HPDE6-E6E7 (cell line): ENCODE results near the gene CSNK1D.

ENCODE experiments used
- DNase-seq: peaks from one replicate; pipeline ENCODE4 v3.0.0; 2011; ENCODE audit warnings: missing footprints; ENCODE audit errors: extremely low spot score

The CSNK1D gene

DNA sequence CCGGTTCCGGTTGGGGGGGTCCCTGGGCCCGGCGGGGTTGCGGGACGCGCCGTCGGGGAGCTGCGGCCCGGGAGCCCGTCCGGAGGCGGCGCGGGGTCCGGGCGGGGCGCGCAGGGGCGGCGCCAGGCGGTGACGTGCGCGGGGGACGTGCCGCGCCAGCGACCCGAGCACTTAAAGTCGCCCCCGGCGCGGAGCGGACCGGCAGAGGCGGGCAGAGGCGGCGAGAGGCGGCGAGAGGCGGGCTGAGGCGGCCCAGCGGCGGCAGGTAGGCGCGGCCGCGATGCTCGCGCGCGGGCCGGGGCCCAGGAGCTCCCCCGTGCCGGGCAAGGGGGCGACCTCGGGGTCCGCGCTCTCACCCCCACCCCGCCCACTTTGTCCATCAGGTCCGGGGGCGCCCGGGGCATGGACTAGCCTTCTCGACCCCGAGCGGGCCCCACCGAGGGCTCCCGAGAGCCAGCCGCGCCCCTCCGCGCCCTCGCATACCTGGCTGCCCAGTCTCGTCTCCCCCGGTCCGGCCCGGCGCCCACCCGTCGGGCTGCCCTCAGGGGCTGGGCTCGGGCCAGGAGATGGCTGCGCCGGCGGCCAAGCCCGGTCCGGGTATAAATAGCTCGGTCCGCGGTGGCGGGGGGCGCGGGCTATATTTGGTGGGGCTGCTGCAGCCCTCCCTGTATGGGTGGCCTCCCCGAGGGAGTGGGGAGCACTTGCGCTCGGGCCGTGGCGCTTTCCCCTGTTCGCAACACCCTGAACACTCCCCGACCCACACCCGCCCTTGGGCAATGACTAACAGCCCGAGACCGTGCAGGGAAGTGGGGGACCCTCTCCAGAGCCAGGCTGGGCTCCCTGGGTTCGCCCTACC, 44.4 kb downstream of the CSNK1D start, which contains the start of gene SLC16A3:
Gene SLC16A3, plus strand, starts transcription at position 201 of the 856 bp plus-strand sequence. CDS start 6,967 bp downstream, outside the sequence.
- DNase-seq = peak; percentile 72

DNA sequence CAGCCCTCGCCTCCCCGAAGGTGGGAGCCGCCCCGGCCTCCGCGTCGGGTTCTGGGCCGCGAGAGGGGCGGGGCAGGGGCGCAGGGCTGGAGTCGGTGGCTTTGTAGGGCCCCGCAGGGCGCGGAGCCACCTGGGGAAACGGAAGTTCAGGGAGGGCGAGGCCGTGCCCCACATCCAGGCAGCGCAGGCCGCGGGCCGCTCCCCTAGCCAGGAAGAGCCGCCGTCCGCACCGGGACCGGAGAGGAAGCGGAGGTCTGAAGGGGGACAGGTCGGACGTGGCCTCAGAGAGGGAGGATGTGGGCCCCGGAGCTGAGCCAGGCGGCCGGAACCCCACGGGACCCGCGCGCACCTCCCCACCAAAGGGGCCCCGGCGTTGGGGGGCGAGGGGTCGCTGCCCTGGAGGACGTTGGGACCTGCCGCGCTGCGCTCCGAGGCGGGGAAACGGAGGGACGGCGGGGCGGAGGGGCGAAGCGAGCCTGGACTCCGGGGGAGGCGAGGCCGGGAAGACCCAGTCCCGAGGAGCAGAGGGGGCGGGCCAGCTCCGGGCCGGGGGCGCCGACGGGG, 45.1 kb downstream of the CSNK1D start:
- no peak for DNase-seq

DNA sequence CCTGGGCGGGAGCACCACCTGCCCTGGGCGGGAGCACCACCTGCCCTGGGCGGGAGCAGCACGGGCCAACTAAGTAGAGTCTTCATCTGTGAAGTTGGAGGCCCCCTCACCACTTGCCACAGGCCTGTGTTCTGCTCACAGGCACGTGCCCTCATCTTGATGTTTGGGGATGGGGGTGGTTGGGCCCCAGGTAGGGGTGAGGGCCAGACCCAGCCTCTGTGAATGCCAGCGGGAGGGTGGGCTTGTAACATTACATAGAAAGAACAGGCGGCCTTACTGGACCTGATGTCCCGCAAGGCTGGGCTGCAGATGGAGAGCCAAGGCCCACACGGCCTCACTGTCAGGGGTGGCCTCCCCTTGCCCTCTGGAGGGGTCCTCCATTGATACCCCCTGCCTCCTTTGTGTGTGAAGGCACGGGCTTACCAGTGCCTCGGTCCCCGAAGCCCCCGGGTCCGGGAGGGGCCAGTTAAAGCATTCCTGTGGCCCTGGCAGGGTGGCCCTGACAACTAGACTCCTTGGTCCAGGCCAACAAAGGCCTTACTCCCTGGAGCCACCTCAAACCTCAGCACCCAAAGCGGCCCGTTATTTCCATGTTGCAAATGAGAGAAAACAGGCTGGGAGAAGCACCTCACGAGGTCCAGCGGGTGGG, 45.7 kb downstream of the CSNK1D start:
- DNase-seq = no peak

DNA sequence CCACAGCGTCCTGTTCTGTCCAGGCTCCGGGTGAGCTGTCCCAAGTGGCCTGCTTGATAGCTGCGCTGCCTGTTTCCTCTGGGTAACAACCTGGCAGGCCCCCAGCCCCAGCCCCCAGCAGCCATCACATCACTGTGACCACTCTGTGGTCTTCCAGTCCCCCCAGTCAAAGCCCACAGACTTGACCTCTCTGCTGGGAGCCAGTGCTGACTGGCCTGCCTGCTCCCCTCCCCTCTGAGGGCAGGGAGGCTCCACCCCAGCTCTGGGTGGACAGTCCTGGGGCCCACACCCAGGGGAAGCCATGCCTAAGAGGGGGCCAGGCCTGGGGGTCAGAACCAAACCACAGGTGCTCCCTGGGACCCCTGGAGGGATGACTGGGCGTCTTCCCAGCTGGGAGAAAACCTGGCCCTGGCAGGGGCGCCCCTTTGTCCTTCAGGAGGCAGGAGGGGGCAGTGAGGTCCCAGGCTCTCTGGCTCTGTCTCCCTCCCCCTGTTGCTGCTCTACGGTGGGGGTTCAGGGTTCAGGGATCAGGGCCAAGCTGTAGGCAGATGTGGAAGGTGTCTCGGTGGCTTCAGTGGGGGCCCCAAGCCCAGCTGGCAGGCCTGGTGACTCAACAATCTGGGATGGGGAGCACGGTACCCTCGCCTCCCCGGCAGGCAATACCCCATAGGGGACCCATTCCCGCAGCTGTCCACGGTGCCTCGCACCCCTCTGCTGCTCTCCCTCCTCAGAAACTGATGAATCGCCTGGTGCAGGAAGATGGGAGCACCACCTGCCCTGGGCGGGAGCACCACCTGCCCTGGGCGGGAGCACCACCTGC, 46.5 kb downstream of the CSNK1D start:
- no peak for DNase-seq

DNA sequence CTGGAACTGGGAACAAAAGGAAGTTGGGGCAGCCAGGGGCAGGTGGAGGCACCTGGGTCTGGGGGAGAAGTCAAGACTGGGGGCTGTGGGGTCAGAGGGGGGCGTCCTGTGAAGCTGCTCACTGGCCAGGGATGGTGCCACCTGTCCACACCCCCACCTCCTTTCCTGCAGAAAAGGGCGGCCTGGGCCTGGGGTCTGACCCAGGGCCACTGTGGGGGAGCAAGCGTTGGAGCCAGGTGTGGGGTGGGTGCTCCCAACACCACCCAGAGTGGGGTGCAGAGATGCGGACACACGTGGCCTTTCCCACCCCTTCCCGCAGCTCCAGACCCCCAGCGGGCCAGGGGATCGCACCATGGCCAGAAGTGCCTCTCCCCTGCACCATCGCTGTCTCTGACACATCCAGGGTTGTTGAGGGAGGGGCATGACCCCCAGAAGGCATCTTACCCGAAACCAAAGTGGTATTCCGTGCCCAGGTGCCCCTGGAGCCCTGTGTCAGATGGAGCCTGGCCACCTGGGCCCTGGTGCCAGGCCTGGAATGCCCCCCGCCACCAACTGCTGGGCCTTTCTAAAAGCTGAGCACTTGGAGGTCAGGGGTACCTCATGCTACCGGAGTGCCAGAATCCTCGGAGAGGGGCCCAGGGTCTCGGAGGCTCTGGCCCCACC, 47.2 kb downstream of the CSNK1D start:
- no peak for DNase-seq

DNA sequence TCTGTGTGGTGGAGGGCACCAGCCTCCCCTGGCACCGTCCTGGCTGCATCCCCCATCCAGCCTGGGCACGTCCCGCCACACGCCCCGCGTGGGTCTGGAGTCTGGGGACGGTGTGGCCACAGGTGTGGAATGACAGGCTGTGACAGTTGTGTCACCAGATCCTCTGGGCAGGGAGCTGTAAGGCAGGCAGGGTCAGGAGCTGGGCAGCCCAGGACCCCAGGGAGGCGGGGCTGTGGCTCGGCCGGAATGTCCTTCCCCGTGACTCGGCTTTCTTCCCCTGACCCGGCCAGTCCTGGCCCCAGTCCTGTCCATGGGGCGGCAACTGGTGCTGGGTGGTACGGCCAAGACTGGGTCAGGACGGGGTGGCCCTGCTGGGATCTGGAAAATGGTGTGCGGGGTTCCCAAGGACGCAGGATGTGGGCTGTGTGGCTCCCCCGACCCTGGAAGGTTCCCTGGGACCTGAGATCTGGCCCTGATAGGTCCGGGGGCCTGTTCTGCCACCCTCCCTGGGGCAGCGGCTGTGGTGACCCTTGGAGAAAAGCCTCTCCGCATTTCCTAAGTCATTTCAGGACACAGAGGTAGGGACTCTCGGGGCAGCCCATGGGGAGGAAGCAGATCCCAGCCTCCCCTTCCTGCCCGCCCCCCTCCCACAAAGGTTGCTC, 48.0 kb downstream of the CSNK1D start:
- DNase-seq = no peak

DNA sequence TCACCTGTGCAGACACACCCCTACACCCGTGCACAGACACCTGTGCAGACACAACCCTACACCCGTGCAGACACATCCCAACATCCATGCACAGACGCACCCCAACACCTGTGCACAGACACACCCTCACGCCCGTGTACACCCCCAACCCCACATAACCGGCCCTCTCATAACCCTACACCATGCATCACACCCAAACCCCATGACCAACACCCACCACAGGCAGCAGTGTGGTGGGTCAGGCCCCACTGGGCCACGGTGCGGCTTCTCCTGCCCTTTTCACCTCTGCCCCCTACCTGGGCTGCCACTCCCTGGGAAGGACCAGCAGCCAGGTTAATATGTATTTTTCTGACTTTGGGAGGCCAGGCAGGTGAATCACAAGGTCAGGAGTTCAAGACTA, 48.8 kb downstream of the CSNK1D start:
- DNase-seq = no peak

DNA sequence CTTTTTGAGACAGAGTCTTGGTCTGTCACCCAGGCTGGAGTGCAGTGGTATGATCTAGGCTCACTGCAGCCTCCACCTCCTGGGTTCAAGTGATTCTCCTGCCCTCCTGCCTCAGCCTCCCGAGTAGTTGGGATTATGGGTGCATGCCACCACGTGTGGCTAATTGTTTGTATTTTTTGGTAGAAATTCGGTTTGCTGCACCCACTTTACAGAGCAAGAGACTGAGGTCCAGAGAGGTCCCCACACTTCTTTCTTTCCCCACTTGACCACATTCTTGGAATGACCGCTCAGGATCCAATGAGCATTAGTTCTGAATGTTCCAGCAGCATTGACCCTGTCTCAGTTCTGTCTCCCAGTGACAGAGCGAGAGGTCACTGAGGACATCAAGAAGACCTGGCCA, 50.0 kb downstream of the CSNK1D start:
- no peak for DNase-seq

DNA sequence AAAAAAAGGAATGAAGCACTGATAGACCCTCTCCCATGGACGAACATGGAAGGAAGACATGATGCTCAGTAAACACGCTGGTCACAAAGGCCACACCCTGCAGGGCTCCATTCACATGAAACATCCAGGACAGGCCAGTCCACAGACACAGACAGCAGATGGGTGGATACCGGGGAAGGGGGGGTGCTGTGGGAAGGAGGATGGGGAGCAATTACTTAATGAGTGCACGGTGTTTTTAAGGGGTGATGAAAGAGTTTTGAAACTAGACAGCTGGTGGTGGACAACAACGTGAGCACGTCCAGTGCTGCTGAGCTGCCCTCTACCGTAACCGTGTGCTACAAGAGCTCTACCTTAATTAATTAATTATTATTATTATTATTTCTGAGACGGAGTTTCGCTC, 50.7 kb downstream of the CSNK1D start:
- DNase-seq = no peak

DNA sequence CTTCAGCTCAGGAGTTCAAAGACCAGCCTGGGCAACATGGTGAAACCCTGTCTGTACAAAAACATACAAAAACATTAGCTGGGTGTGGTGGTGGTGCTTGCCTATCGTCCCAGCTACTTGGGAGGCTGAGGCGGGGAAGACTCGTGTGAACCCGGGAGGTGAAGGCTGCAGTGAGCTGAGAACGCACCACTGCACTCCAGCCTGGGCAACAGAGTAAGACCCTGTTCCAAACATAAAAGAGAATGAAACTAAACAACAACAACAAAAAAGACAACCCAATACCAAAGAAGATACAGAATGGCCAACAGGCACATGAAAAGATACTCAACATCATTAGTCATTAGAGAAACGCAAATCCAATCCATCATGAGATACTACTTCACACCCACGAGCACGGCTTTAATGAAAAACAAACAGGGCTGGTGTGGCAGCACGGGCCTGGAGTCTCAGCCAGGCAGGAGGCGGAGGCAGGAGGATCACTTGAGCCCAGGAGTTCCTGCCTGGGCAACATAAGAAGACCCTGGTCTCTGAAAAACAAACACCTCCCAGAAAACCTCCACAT, 52.1 kb downstream of the CSNK1D start:
- no peak for DNase-seq

DNA sequence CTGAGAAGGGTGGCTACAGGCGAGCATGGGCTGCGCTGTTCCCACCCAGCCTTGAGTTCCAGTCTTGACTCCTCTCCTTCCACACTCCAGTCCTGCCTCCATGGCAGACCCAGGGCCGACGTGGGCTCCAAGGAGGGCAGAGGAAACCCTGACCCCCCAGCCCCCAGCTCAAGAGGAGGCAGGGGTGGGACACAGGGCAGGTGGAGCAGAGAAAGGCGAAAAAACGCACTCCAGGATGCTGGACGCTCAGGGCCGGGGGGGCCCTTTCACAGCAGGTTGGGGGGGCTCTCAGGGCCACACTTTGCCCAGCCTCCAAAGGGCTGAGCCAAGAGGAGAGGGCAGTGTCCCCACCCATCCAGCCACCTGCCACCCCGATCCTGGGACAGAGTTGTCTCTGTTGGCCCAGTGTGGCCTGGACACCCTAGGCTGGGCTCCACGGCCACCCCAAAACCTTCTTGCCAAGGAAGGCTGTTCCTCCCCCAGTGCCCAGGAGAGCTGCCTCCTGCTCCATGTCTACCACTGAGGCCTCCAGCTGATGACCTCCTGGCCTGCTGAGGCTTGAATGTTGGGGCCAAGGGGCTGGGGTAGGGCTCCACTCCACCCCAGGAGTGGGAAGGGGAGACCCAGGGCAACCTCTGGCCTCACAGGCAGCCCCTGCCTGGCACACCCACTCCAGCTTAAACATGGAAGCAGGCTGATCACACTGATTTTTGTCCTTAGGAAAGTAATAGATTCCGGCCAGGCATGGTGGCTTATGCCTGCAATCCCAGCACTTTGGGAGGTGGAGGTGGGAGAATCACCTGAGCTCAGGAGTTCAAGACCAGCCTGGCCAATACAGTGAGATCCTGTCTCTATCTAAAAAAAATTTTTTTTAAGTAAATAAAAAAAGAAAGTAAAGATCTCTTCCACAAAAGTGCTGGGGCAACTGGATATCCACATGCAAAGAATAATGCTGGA, 53.5 kb downstream of the CSNK1D start:
- DNase-seq = no peak

DNA sequence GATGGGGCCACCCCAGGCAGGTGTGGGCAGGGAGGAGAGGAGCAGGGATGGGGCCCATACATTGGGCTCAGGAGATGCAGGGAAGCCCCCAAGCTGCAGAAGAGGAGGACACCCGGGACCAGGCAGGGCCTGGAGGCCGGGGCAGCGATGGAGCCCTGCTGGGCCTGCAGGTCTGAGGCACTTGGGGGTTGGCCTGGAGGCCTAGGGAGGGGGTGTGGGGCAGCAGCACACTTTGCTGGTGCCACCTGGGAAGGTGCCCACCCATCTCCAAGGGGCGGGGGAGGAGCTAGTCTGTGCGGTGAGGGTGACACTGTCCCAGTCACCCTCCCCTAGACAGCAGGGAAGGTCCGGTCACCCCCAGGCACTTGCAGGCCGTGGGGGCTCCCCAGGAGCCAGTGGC, 54.4 kb downstream of the CSNK1D start:
- DNase-seq = no peak

DNA sequence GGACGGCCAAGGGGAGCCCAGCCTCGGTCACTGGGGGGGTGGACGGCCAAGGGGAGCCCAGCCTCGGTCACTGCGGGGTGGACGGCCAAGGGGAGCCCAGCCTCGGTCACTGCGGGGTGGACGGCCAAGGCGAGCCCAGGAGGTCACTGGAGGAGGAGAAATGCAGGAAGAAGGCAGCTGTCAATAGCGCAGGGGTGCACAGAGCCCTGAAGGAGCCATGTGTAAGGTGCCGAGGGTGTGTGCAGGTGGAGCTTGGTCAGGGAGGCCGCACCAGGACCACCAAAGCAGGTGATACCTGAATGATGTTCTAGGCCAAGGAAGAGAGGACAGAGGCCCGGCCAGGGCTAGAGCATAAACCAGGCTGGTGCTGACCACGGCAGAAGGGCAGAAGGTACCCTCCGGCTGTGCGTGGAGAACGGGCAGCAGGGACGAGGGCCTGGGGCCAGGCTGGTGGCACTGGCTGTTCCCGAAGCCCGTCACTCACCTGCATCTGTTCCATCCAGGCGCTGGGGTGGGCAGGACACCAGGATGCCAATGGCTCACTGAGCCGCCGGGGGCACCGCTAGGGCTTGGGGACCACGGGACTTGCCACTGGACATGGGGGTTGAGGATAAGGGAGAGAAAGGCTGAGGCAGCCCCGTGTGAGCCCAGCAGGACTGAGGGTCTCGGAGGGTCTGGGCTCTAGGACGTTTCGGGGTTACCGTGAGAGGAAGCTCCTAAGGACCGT, 55.0 kb downstream of the CSNK1D start:
- DNase-seq = no peak

DNA sequence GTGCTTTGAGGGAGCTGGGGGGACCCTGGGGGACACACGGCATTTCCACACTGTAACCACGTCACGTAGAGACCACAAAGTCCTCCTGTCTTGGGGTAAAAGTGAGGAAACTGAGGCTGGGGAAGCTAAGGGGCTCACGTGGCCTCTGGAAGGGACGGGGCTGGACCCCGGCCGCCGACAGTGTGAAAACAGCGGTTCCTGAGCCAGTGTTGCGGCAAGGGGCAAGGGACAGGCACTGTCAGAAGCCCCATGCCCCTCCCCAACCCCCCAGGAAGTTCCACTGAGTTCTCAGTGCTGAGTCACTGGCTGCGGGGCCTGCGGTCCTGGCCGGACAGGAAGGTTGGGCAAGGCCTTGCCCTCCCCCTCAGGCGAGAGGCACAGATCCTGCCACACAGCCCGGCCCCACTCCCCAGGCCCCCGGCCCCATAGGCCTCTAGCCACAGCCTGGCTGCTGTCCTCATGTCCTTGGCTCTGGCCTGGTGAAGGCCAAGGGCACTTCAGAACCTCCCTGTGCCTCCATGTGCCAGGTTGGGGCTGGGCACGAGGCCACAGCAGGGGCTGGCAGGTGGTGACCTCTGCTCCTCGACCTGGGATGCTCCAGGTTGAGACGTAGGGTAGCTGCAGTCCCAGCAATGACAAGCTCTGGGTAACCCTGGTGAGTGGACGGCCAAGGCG, 55.8 kb downstream of the CSNK1D start:
- DNase-seq = no peak

DNA sequence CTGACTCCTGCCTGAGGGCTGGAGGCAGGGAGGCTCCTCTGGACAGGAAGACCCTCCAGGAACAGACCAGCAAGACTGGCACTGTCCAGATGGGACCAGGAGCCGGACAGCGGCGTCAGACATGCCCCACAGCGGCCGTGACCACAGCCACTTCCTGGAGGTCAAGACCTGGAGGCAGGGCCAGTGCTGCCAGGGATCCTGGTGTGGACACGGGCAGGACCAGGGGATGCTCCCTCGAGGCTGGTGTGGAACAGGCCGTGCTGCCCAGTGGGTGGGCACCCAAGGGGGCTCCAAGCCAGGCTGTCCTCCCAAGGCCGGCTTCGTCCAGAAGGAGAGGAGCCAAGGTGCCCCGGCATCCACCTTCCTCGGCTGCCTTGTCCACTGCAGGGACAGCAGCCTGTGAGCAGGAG, 56.4 kb downstream of the CSNK1D start:
- no peak for DNase-seq

DNA sequence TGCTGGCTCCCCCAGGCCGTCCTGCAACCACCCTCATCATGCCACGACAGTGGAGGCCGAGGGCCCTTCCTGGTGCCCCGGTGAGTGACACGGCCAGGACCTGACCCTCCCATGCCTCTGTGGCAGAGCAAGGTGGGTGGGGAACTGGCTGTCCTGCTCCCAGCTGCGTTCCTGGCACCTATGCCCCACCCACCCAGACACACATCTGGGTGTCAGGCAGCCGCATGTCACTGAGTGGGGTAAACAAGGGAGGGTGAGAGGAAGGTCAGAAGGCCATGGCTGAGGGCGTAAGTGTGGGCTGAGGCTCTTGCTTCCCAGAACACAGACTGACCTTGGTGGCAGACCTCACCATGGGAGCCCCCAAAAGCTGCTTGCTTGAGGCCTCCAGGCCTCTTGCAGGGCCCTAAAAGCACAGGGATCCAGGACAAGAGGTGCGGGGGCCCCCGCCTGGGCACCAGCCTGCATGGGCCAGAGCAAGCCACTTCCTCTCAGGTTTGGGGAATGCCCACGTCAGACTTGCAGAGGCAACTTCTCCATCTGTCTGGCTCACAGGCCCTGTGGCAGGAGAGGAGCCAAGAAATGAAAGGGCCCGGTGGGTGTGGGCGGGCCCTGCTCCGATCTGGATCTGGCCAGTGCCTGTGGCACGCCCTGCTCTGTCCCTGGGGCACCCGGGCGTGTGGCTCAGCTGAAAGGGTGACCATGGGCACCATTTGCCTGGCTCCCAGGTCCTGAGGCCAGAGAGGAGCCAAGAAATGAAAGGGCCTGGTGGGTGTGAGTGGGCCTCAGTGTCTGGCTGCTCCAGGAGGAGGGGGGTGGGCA, 57.0 kb downstream of the CSNK1D start:
- DNase-seq = peak; percentile 69

DNA sequence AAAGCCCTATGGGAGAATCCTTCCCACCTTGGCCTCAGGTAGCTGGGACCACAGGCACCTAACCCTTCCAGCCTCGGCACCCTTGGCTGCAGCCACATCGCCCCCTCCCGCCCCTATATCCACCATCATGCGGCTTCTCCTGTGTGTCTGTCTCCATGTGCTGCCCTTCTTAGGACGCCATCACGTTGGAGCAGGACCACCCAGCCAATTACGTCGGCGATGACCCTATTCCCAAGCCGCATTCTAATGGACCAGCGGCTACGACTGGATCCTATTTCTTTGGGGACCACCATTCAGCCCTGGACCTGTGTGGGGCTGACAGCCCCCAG, 57.6 kb downstream of the CSNK1D start:
- no peak for DNase-seq
